Breast epithelium (tissue), 4 donors: Measurements from ENCODE around the gene FAM237B. TPM values are rescaled to one million over a fixed set of nuclear protein-coding genes. Genes with fewer than 3 reads are reported as not detected.

Source experiments
- DNase-seq, 2 donors: peaks; one replicate each; pipeline ENCODE4 v3.0.0-alpha.2; 2019; ENCODE audit warnings: low spot score in 2 of 2
- H3K27ac ChIP-seq, 2 donors: fragments of 200-600 bp; sonication (generic) in 1 of 2; one replicate each; pipeline ENCODE4 v1.5.1; 2016 to 2019; ENCODE audit warnings: mild to moderate bottlenecking in 1 of 2
- H3K27me3 ChIP-seq, 2 donors: fragments of 200-600 bp; sonication (generic) in 1 of 2; one replicate each; pipeline versions ENCODE4 v1.5.1 to v1.6.0; 2017 to 2019; ENCODE audit warnings: control low read depth in 1 of 2, mild to moderate bottlenecking in 1 of 2
- H3K36me3 ChIP-seq: fragments of 200-600 bp; one replicate; pipeline ENCODE4 v1.5.1; 2019
- H3K4me1 ChIP-seq, 2 donors: fragments of 200-600 bp; sonication (generic); one replicate each; pipeline ENCODE4 v1.5.1; 2016 to 2019; ENCODE audit warnings: control low read depth in 1 of 2
- H3K4me3 ChIP-seq, 3 donors: fragments of 200-600 bp; sonication (generic); 1 replicate in 2 of 3; 2 replicates in 1 of 3; pipeline ENCODE4 v1.5.1; 2016 to 2019; ENCODE audit warnings: mild to moderate bottlenecking in 3 of 3, moderate library complexity in 2 of 3
- H3K9me3 ChIP-seq, 2 donors: fragments of 200-600 bp; sonication (generic) in 1 of 2; one replicate each; pipeline ENCODE4 v1.5.1; 2016 to 2019; ENCODE audit warnings: control low read depth in 1 of 2
- POLR2A ChIP-seq: fragments of 450-650 bp; IDR thresholded peaks from one replicate; pipeline ENCODE4 v1.6.1; 2016; ENCODE audit warnings: antibody characterized with exemption, mild to moderate bottlenecking, moderate library complexity
- POLR2AphosphoS5 ChIP-seq, 3 donors: sonication (generic); formaldehyde crosslinking; IDR thresholded peaks; one replicate each; pipeline ENCODE4 v1.6.1; 2017; ENCODE audit warnings: antibody characterized with exemption in 3 of 3
- intact Hi-C: fragments of 100-400 bp; cut with DNase I; formaldehyde crosslinking; loops from one replicate; pipeline ENCODE4 v1.15.1; 2023; ENCODE audit warnings: low total_unique reads
- total RNA-seq, 3 donors: library from RNA; depleted of rRNA; stranded (reverse); fragments of >200 nt; gene quantifications; one replicate each; pipeline ENCODE4 v1.1.0, GENCODE V29; 2016
- TF ChIP-seq, protein P1 (sequence below), 3 donors: fragments of 450-650 bp; IDR thresholded peaks; one replicate each; pipeline ENCODE4 v1.5.1; 2016 to 2017; ENCODE audit warnings: antibody characterized with exemption in 3 of 3, mild to moderate bottlenecking in 3 of 3, moderate library complexity in 3 of 3

Gene FAM237B
- total RNA-seq, 3 donors from 2014 or later = 0.15 TPM; not detected in 2

DNA sequence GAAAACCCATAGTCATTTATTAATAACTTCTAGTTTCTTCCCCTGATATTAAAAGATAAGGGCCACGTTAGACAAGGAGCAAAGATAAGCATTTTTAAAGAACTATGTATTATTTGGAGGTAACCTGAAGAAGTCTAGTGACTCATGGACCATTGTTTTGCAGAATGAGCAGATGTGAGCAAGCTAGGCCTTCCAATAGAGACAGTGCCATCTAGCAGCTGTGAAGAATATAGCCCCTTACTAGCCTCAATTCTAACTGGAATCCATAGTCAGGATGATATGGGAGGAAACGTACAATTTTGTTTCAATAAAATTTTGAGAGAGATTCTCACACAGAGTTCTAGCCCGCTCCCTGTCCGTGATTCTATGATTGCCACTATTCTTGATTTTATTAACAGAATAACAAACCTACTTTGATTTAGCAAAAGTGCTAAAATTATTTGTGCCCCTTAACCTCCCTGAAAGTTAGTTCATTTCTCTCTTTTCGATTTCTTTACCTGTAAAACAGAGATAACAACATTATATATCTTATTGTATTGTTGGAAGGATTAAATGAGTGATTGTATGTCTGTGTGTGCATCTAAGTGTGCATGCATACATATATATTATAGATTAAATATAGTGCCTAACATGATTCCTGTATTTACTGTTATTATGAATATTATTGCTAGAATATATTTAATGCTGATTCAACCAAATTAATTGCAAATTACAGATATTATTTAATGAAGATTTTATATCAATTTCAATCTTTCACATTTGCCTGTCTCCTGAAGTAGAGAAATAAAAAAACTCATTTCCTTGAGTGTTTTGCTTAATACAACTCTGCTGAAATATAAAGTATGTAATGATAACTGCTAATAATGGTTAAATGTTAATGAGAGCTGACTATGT is 22.7 kb downstream of the FAM237B start:
- Histone ChIP-seq H3K4me1 (no peaks in the 10 kb centered on the region), H3K9me3 (no peaks in the 10 kb centered on the region), H3K4me3 (no peak overlapping the region), H3K36me3 (no peaks in the 10 kb centered on the region), H3K27me3 (no peaks in the 10 kb centered on the region), H3K27ac (no peak overlapping the region)
- TF ChIP-seq POLR2A (no peak), POLR2AphosphoS5 (IDR thresholded peaks at IDR 0.05) (no peak)
- TF ChIP-seq, protein P1, sequence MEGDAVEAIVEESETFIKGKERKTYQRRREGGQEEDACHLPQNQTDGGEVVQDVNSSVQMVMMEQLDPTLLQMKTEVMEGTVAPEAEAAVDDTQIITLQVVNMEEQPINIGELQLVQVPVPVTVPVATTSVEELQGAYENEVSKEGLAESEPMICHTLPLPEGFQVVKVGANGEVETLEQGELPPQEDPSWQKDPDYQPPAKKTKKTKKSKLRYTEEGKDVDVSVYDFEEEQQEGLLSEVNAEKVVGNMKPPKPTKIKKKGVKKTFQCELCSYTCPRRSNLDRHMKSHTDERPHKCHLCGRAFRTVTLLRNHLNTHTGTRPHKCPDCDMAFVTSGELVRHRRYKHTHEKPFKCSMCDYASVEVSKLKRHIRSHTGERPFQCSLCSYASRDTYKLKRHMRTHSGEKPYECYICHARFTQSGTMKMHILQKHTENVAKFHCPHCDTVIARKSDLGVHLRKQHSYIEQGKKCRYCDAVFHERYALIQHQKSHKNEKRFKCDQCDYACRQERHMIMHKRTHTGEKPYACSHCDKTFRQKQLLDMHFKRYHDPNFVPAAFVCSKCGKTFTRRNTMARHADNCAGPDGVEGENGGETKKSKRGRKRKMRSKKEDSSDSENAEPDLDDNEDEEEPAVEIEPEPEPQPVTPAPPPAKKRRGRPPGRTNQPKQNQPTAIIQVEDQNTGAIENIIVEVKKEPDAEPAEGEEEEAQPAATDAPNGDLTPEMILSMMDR (IDR thresholded peaks at IDR 0.05) = peak in 2 of 3 donors; percentile 12 to 50
- no peak for DNase-seq
- intact Hi-C loops = loop anchor here (5.0 kb wide), 1 partner anchor 1409 kb away; no protein-coding TSS in a partner anchor

DNA sequence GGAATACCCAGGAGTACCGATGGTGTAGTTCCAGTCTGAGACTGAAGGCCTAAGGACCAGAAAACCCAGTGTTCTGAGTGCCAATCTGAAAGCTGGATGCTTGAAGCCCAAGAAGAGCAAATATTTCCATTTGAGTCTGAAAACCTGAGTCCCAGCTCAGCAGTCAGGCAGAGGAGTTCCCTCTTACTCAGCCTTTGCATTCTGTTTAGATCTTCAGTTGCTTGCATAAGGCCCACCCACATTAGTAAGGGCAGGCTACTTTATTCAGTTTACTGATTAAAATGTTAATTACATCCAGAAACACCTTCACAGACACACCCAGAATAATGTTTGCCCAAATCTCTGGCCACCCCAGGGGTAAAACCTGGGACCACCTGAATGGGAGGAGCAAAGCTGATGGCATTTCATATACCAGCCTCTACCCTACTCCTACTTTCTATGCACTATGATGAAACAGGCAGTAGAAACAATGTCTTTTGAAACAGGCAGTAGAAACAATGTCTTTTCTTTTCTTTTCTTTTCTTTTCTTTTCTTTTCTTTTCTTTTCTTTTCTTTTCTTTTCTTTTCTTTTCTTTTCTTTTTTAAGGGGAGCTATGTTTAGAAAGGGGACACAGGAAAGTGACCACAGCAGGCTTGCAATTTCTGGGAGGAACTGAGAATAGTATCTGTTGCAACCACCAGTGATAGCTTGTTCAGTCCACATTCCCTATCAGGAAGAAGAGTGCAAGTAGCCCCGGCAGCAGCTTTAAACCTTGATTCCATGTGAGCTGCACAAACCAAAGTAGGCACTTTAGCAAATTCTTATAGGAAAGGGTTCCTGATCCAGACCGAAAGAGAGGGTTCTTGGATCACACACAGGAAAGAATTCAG is 30.6 kb downstream of the FAM237B start:
- H3K36me3 ChIP-seq = no peaks in the 10 kb centered on the region
- no peak for DNase-seq
- H3K4me3 ChIP-seq = no peak overlapping the region
- no peak overlapping the region for H3K27ac ChIP-seq
- no peaks in the 10 kb centered on the region for H3K4me1 ChIP-seq
- intact Hi-C loops = no loop called here
- no peaks in the 10 kb centered on the region for H3K9me3 ChIP-seq
- H3K27me3 ChIP-seq = no peaks in the 10 kb centered on the region
- TF ChIP-seq POLR2AphosphoS5 (IDR thresholded peaks at IDR 0.05) (no peak), POLR2A (no peak)
- TF ChIP-seq, protein P1 (IDR thresholded peaks at IDR 0.05) = no peak

DNA sequence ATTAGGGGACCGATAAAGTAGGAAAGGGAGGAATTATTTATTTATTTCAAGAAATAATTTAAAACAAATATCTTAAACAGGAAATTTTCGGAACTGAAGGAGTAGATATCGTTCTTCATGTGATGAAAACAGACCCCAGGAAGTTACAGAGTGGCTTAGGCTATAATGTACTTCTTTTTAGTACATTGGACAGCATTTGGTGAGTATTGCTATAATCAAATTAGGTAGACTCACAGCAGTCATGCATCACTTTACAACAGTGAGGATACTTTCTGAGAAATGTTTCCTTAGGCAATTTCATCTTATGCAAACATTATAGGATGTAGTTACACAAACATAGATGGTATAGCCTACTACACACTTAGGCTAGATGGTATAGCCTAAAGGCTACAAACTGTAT is 33.0 kb downstream of the FAM237B start:
- no peaks in the 10 kb centered on the region for H3K27me3 ChIP-seq
- no peak overlapping the region for H3K27ac ChIP-seq
- H3K36me3 ChIP-seq = no peaks in the 10 kb centered on the region
- TF ChIP-seq, protein P1 (IDR thresholded peaks at IDR 0.05) = no peak
- no peak for TF ChIP-seq POLR2A
- no peak for TF ChIP-seq POLR2AphosphoS5 (IDR thresholded peaks at IDR 0.05)
- H3K4me3 ChIP-seq = no peak overlapping the region
- no peaks in the 10 kb centered on the region for H3K9me3 ChIP-seq
- no peak for DNase-seq
- intact Hi-C loops = no loop called here
- no peaks in the 10 kb centered on the region for H3K4me1 ChIP-seq

DNA sequence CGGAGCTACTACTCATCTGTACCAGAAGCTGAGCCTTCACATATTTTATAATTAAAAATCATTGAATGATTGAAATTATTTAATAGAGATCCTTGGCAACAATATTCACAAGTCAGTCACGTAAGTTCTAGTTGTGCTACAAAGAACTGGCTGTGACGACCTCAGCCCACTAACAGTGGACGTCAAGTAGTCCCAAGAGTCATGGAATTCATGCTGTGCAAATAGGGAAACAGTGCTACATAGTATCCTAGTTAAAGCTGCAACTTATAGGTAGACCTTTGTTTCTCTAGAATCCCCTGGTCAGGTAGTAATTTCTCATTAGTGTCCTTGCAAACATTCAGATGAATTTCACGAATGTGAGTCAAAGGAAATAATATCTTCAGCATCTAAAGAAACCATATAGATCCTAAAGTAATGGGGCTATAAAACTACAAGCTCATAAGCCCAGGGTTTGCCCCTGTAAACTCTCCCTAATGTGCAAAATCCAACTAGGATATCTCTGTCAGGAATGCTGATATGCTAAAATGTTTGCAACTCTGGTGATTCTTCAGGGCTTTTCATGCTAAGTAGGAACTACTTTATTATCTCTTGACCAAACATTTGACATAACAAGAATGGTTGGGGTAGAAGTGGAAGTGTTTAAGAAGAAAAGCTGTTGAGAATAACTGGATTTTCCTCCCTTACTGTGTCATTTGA is 44.9 kb downstream of the FAM237B start:
- Histone ChIP-seq H3K4me1 (no peaks in the 10 kb centered on the region), H3K36me3 (no peaks in the 10 kb centered on the region), H3K27ac (no peak overlapping the region), H3K9me3 (no peaks in the 10 kb centered on the region), H3K27me3 (no peaks in the 10 kb centered on the region), H3K4me3 (no peak overlapping the region)
- no peak for DNase-seq
- intact Hi-C loops = no loop called here
- TF ChIP-seq POLR2AphosphoS5 (IDR thresholded peaks at IDR 0.05) (no peak), POLR2A (no peak)
- TF ChIP-seq, protein P1 (IDR thresholded peaks at IDR 0.05) = no peak
